A673 (cell line): ENCODE results near the gene BRSK2. TPM values are rescaled to one million over a fixed set of nuclear protein-coding genes. Genes with fewer than 3 reads are reported as not detected.
"Not testable (repeated sequence)": the region's sequence is repeated elsewhere in the genome, so short reads cannot be mapped to it uniquely, and the experiment has no call there.

Experiments used
- BruUV-seq: library from RNA; stranded (reverse); fragments of 400-500 nt; replicated peaks from 2 replicates; lab custom pipeline; 2021; lab: Mats Ljungman, UMichigan
- CTCF ChIA-PET: fragments of 300-600 bp; sonication (Branson Sonifier 250); formaldehyde crosslinking; loops from one replicate; lab custom pipeline; 2022; ENCODE audit warnings: antibody characterized with exemption; lab: Charles Lee
- POLR2A ChIA-PET: fragments of 300-600 bp; sonication (Branson Sonifier 250); formaldehyde crosslinking; loops from one replicate; lab custom pipeline; 2022; ENCODE audit warnings: antibody characterized with exemption; ENCODE audit not compliant: low non-redundant PET; lab: Charles Lee
- DNase-seq: peaks from one replicate; pipeline ENCODE4 v3.0.0-alpha.2; 2015; ENCODE audit warnings: low spot score
- H3K27ac ChIP-seq: fragments of 200-600 bp; sonication (generic); 2 replicates; pipeline ENCODE4 v1.5.1; 2016; ENCODE audit warnings: mixed run types, low read depth, mild to moderate bottlenecking, mixed read lengths, antibody characterized with exemption, low read length; ENCODE audit not compliant: poor library complexity, severe bottlenecking
- H3K27me3 ChIP-seq: fragments of 200-600 bp; sonication (generic); replicated peaks from 2 replicates; pipeline ENCODE4 v1.6.1; 2017; ENCODE audit warnings: mixed run types, low read depth, mild to moderate bottlenecking, mixed read lengths, antibody characterized with exemption, low read length; ENCODE audit not compliant: insufficient read depth, poor library complexity
- H3K36me3 ChIP-seq: fragments of 200-600 bp; sonication (generic); 2 replicates; pipeline ENCODE4 v1.6.1; 2016; ENCODE audit warnings: mixed run types, mild to moderate bottlenecking, mixed read lengths, antibody characterized with exemption, low read length; ENCODE audit not compliant: insufficient read depth, poor library complexity, severe bottlenecking
- H3K4me1 ChIP-seq: fragments of 200-600 bp; sonication (generic); 2 replicates; pipeline ENCODE4 v1.6.1; 2017; ENCODE audit warnings: mixed run types, mild to moderate bottlenecking, mixed read lengths, antibody characterized with exemption, low read length; ENCODE audit not compliant: insufficient read depth, poor library complexity, severe bottlenecking
- H3K4me3 ChIP-seq: fragments of 200-600 bp; sonication (generic); 2 replicates; pipeline ENCODE4 v1.5.1; 2016; ENCODE audit warnings: low read depth, mixed run types, mild to moderate bottlenecking, mixed read lengths, low read length; ENCODE audit not compliant: poor library complexity, severe bottlenecking
- H3K9me3 ChIP-seq: fragments of 200-600 bp; sonication (generic); 2 replicates; pipeline ENCODE4 v1.6.1; 2016; ENCODE audit warnings: mixed run types, low read depth, mild to moderate bottlenecking, mixed read lengths, antibody characterized with exemption, low read length; ENCODE audit not compliant: poor library complexity, severe bottlenecking
- EZH2 ChIP-seq: fragments of 200-600 bp; sonication (generic); IDR thresholded peaks from 2 replicates; pipeline ENCODE4 v1.6.1; 2017; ENCODE audit warnings: borderline replicate concordance, low read depth, mild to moderate bottlenecking, mixed read lengths, antibody characterized with exemption, low read length; ENCODE audit not compliant: poor library complexity, severe bottlenecking
- intact Hi-C: fragments of 100-400 bp; cut with micrococcal nuclease; formaldehyde crosslinking; loops from one replicate; pipeline ENCODE4 v1.10.0; 2022; ENCODE audit not compliant: unreplicated experiment
- total RNA-seq: library from RNA; stranded (reverse); gene quantifications from 2 replicates; pipeline ENCODE4 v1.2.3, GENCODE V29; 2021
- TF ChIP-seq, protein P1 (sequence below): fragments of 300-800, 200-600 bp; sonication (generic); conservative IDR thresholded peaks from 2 replicates; pipeline ENCODE4 v1.5.1; 2017; ENCODE audit warnings: low read depth, mild to moderate bottlenecking, antibody characterized with exemption, low read length, moderate library complexity, mixed read lengths

Gene BRSK2
- total RNA-seq, 1 experiment from 2014 or later, result 2.2 TPM

GRCh38 chr11:1422981-1423380 lies 33.2 kb downstream of the BRSK2 start:
- DNase-seq, result no peak
- intact Hi-C loops, result no loop called here
- no peaks in the 10 kb centered on the region for H3K27me3 ChIP-seq
- no peaks in the 10 kb centered on the region for H3K4me1 ChIP-seq
- H3K27ac ChIP-seq, result no peak overlapping the region
- H3K9me3 ChIP-seq, result no peaks in the 10 kb centered on the region
- no peak overlapping the region for H3K4me3 ChIP-seq
- POLR2A ChIA-PET, result no interaction called here
- no peaks in the 10 kb centered on the region for H3K36me3 ChIP-seq
- TF ChIP-seq, protein P1, sequence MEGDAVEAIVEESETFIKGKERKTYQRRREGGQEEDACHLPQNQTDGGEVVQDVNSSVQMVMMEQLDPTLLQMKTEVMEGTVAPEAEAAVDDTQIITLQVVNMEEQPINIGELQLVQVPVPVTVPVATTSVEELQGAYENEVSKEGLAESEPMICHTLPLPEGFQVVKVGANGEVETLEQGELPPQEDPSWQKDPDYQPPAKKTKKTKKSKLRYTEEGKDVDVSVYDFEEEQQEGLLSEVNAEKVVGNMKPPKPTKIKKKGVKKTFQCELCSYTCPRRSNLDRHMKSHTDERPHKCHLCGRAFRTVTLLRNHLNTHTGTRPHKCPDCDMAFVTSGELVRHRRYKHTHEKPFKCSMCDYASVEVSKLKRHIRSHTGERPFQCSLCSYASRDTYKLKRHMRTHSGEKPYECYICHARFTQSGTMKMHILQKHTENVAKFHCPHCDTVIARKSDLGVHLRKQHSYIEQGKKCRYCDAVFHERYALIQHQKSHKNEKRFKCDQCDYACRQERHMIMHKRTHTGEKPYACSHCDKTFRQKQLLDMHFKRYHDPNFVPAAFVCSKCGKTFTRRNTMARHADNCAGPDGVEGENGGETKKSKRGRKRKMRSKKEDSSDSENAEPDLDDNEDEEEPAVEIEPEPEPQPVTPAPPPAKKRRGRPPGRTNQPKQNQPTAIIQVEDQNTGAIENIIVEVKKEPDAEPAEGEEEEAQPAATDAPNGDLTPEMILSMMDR, result no peak
- no peak for TF ChIP-seq EZH2
- BruUV-seq, result no TSS peak
- CTCF ChIA-PET, result no interaction called here

- DNase-seq, H3K4me1 ChIP-seq, H3K4me3 ChIP-seq, H3K27ac ChIP-seq, CTCF ChIA-PET, intact Hi-C loops, H3K9me3 ChIP-seq, POLR2A ChIA-PET, H3K36me3 ChIP-seq, H3K27me3 ChIP-seq, BruUV-seq: not testable (repeated sequence)
Measured at GRCh38 chr11:1423406-1423805, 33.7 kb downstream of the BRSK2 start.

DNA sequence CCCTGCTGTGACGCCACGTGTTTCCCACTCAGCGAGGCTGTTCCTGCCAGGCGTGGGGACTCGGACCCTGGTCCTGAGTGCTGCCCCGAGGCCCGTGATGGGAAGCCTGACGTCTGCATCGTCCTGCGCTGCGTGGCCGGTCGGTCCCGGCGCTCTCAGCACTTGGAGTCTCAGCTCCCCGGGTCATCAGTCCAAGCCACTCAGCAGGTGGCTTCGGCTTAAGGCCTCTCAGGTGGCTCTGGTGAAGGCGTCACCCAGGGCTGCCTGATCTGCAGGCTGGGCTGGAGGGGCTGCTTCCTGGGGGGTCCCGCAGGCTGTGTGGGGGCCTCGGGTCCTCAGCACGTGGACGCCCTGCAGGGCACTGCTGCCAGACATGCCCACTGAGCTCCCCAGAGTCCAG lies 35.3 kb downstream of the BRSK2 start:
- BruUV-seq, result no TSS peak
- Histone ChIP-seq H3K27ac (no peak overlapping the region), H3K36me3 (no peaks in the 10 kb centered on the region), H3K4me1 (no peaks in the 10 kb centered on the region), H3K4me3 (no peak overlapping the region), H3K27me3 (no peaks in the 10 kb centered on the region), H3K9me3 (no peaks in the 10 kb centered on the region)
- POLR2A ChIA-PET, result no interaction called here
- intact Hi-C loops, result no loop called here
- no peak for DNase-seq
- TF ChIP-seq, protein P1, result no peak
- no peak for TF ChIP-seq EZH2
- CTCF ChIA-PET, result no interaction called here

GRCh38 chr11:1425439-1425838 lies 35.7 kb downstream of the BRSK2 start:
- Histone ChIP-seq H3K27ac (no peak overlapping the region), H3K4me3 (no peak overlapping the region), H3K9me3 (no peaks in the 10 kb centered on the region), H3K4me1 (no peaks in the 10 kb centered on the region), H3K36me3 (no peaks in the 10 kb centered on the region), H3K27me3 (no peaks in the 10 kb centered on the region)
- ChIA-PET POLR2A (no interaction called here), CTCF (no interaction called here)
- BruUV-seq, result no TSS peak
- no peak for DNase-seq
- intact Hi-C loops, result no loop called here
- TF ChIP-seq, protein P1, result no peak
- TF ChIP-seq EZH2, result no peak
